ENCODE measurements around the gene MICU1.
"Not testable (repeated sequence)": the region's sequence is repeated elsewhere in the genome, so short reads cannot be mapped to it uniquely, and the experiment has no call there.

The MICU1 gene

GRCh38 chr10:72557362-72557761 lies 68.5 kb downstream of the MICU1 start:
- peak; percentile 8 for DNase-seq

- DNase-seq, result peak; percentile 70
These were observed 73.0 kb downstream of the MICU1 start for GRCh38 chr10:72552857-72553256.

GRCh38 chr10:72550239-72550638 lies 75.6 kb downstream of the MICU1 start:
- DNase-seq, result no peak

GRCh38 chr10:72545546-72545945 lies 80.3 kb downstream of the MICU1 start:
- no peak for DNase-seq

GRCh38 chr10:72543855-72544254 lies 82.0 kb downstream of the MICU1 start:
- not testable (repeated sequence) for DNase-seq

- DNase-seq, result no peak
These were observed 83.5 kb downstream of the MICU1 start for GRCh38 chr10:72542396-72542815.

- no peak for DNase-seq
These were observed 84.5 kb downstream of the MICU1 start for GRCh38 chr10:72541337-72541736.

GRCh38 chr10:72540193-72540807 lies 85.6 kb downstream of the MICU1 start:
- peak; percentile 62 for DNase-seq

- DNase-seq, result no peak
These were observed 86.7 kb downstream of the MICU1 start for GRCh38 chr10:72539137-72539536.

- no peak for DNase-seq
These were observed 100.2 kb downstream of the MICU1 start for GRCh38 chr10:72525689-72526088.

- DNase-seq, result no peak
These were observed 100.6 kb downstream of the MICU1 start for GRCh38 chr10:72525277-72525676.

- no peak for DNase-seq
These were observed 101.4 kb downstream of the MICU1 start for GRCh38 chr10:72524489-72524888.

- DNase-seq, result no peak
These were observed 101.9 kb downstream of the MICU1 start for GRCh38 chr10:72523932-72524396.

GRCh38 chr10:72523062-72523461 lies 102.8 kb downstream of the MICU1 start:
- no peak for DNase-seq

- DNase-seq, result no peak
These were observed 108.6 kb downstream of the MICU1 start for GRCh38 chr10:72517244-72517643.

GRCh38 chr10:72515455-72515854 lies 110.4 kb downstream of the MICU1 start:
- no peak for DNase-seq

GRCh38 chr10:72513910-72514309 lies 112.0 kb downstream of the MICU1 start:
- DNase-seq, result no peak

- peak; percentile 73 for DNase-seq
These were observed 114.4 kb downstream of the MICU1 start for GRCh38 chr10:72511459-72511858.

GRCh38 chr10:72509941-72510340 lies 115.9 kb downstream of the MICU1 start:
- peak; percentile 60 for DNase-seq

- peak; percentile 61 for DNase-seq
These were observed 116.6 kb downstream of the MICU1 start for GRCh38 chr10:72509206-72509799.

GRCh38 chr10:72508033-72508432 lies 117.8 kb downstream of the MICU1 start:
- no peak for DNase-seq

- DNase-seq, result no peak
These were observed 119.4 kb downstream of the MICU1 start for GRCh38 chr10:72506474-72506873.

GRCh38 chr10:72505435-72505834 lies 120.4 kb downstream of the MICU1 start:
- no peak for DNase-seq

- DNase-seq, result no peak
These were observed 122.0 kb downstream of the MICU1 start for GRCh38 chr10:72503694-72504438.
